Stomach (tissue), 9 donors: ENCODE data around the gene SNRNP70. TPM values are rescaled to one million over a fixed set of nuclear protein-coding genes. Genes with fewer than 3 reads are reported as not detected.
"Not testable (repeated sequence)": the region's sequence is repeated elsewhere in the genome, so short reads cannot be mapped to it uniquely, and the experiment has no call there.

Source experiments
- DNase-seq, 2 donors: peaks; one replicate each; pipeline versions ENCODE4 v3.0.0 to v3.0.0-alpha.2; 2013 to 2019
- H3K27ac ChIP-seq, 5 donors: fragments of 200-600 bp in 4 of 5; sonication (generic) in 4 of 5; one replicate each; pipeline ENCODE4 v1.5.1; 2013 to 2019; ENCODE audit warnings: mild to moderate bottlenecking in 1 of 5, moderate library complexity in 1 of 5
- H3K27me3 ChIP-seq, 3 donors: fragments of 200-600 bp; sonication (generic); one replicate each; pipeline ENCODE4 v1.5.1; 2017 to 2019; ENCODE audit warnings: mixed run types in 1 of 3
- H3K36me3 ChIP-seq, 4 donors: fragments of 200-600 bp; sonication (generic); 1 replicate in 3 of 4; 2 replicates in 1 of 4; pipeline ENCODE4 v1.5.1; 2016 to 2019
- H3K4me1 ChIP-seq, 4 donors: fragments of 200-600 bp; sonication (generic); one replicate each; pipeline ENCODE4 v1.5.1; 2016 to 2019
- H3K4me3 ChIP-seq, 4 donors: fragments of 200-600 bp; sonication (generic) in 3 of 4; one replicate each; pipeline ENCODE4 v1.5.1; 2016 to 2019; ENCODE audit warnings: mild to moderate bottlenecking in 1 of 4
- H3K9me3 ChIP-seq, 4 donors: fragments of 200-600 bp; sonication (generic); one replicate each; pipeline ENCODE4 v1.5.1; 2016 to 2019
- EP300 ChIP-seq: sonication (generic); formaldehyde crosslinking; IDR thresholded peaks from one replicate; pipeline ENCODE4 v1.6.1; 2017; ENCODE audit warnings: antibody characterized with exemption
- POLR2A ChIP-seq, 4 donors: fragments of 450-650 bp; IDR thresholded peaks; one replicate each; pipeline ENCODE4 v1.6.1; 2016; ENCODE audit warnings: antibody characterized with exemption in 4 of 4, control low read depth in 2 of 4, mild to moderate bottlenecking in 1 of 4, moderate library complexity in 1 of 4
- POLR2AphosphoS5 ChIP-seq, 3 donors: sonication (generic); formaldehyde crosslinking; IDR thresholded peaks; one replicate each; pipeline ENCODE4 v1.6.1; 2016; ENCODE audit warnings: antibody characterized with exemption in 3 of 3
- WGBS, 5 donors: extraction: QIAGEN DNeasy Blood & Tissue Kit in 3 of 5; methylation state at CpG; one replicate each; pipeline versions ENCODE4 v1.1.5 to v1.1.7; 2013 to 2018; 5-methylcytosine and 5-hydroxymethylcytosine counted together
- intact Hi-C: fragments of 100-400 bp; cut with DNase I; formaldehyde crosslinking; loops from one replicate; pipeline ENCODE4 v1.15.1; 2023; ENCODE audit warnings: low total_unique reads
- polyA plus RNA-seq, 3 donors: library from polyadenylated mRNA; stranded (reverse); fragments of 200-250 nt; gene quantifications; one replicate each; pipeline ENCODE4 v1.2.3, GENCODE V29; 2013
- total RNA-seq, 5 donors: library from RNA; depleted of rRNA; stranded (reverse); fragments of >200 nt; gene quantifications; one replicate each; pipeline versions ENCODE4 v1.1.0 to v1.2.3, GENCODE V29; 2014 to 2016
- TF ChIP-seq, protein P1 (sequence below), 7 experiments: fragments of 450-650 bp in 4 of 7; fragments of 200-600 bp in 3 of 7; sonication (generic) in 3 of 7; IDR thresholded peaks; one replicate each; pipeline ENCODE4 v1.5.1; 2016 to 2019; ENCODE audit warnings: antibody characterized with exemption in 7 of 7, control low read depth in 2 of 7, mild to moderate bottlenecking in 1 of 7
- donor health status: healthy with polysubstance abuse.
- donor health status: Bipolar disorder and iron deficiency.
- donor health status: healthy.

Gene SNRNP70
- total and polyA plus RNA-seq, 8 donors, result 163 to 3,365 (median 222) TPM

DNA sequence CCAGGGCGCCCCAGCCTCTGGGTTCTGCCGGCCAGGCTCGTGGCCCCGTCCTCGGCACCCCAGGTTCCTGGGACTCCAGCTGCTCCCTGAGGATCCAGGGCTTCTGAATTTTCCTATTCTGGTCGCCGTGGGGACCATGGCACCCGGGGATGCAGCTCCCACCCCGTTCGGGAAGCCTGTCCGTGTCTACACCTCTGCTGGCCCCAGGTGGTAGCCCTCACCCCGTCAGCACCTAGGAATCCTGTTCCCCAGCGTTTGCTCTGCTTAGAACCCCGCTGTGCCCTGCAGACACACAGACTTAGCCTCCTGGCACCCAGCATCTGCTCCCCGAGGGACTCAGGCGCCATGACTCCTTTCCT is 35.1 kb downstream of the SNRNP70 start:
- DNase-seq, result no peak
- peaks cover 0 to 18% (median 9%) of the 10 kb centered on the region in 3 donors for H3K27me3 ChIP-seq
- peaks cover 29 to 38% (median 32%) of the 10 kb centered on the region in 4 donors for H3K4me1 ChIP-seq
- peak overlapping the region; percentile 60 to 66 (median 64) for H3K4me3 ChIP-seq
- H3K9me3 ChIP-seq, result no peaks in the 10 kb centered on the region
- intact Hi-C loops, result no loop called here
- 13 to 23% (median 17%) methylated on average over 10 to 16 of the region's 16 CpGs for WGBS, 5 donors
- H3K36me3 ChIP-seq, result no peaks in the 10 kb centered on the region
- H3K27ac ChIP-seq, result peak overlapping the region in 1 of 5 donors; percentile 96
- TF ChIP-seq POLR2A (IDR thresholded peaks at IDR 0.05) (no peak), POLR2AphosphoS5 (IDR thresholded peaks at IDR 0.05) (no peak), EP300 (no peak)
- TF ChIP-seq, protein P1, sequence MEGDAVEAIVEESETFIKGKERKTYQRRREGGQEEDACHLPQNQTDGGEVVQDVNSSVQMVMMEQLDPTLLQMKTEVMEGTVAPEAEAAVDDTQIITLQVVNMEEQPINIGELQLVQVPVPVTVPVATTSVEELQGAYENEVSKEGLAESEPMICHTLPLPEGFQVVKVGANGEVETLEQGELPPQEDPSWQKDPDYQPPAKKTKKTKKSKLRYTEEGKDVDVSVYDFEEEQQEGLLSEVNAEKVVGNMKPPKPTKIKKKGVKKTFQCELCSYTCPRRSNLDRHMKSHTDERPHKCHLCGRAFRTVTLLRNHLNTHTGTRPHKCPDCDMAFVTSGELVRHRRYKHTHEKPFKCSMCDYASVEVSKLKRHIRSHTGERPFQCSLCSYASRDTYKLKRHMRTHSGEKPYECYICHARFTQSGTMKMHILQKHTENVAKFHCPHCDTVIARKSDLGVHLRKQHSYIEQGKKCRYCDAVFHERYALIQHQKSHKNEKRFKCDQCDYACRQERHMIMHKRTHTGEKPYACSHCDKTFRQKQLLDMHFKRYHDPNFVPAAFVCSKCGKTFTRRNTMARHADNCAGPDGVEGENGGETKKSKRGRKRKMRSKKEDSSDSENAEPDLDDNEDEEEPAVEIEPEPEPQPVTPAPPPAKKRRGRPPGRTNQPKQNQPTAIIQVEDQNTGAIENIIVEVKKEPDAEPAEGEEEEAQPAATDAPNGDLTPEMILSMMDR (IDR thresholded peaks at IDR 0.05), result no peak

DNA sequence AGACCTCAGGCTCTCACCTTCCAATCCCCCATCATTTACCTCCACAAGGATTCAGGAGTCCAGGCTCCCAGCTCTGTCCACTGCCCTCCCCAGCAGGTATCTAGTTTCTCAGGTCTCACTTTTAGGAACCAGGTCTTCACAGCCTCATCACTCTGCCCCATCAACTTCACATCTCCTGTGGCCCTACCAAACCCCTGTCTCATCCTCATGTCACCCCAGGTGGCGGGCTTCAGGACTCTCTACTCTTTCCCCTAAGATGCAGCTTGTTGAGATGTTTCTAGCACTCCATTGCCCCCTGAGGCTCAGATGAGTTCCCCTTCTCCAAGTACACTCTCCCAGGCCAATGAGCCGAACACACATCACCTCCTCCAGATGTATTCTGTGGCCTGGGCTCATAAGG is 35.6 kb downstream of the SNRNP70 start:
- TF ChIP-seq POLR2AphosphoS5 (IDR thresholded peaks at IDR 0.05) (no peak), EP300 (no peak), POLR2A (IDR thresholded peaks at IDR 0.05) (no peak)
- TF ChIP-seq, protein P1 (IDR thresholded peaks at IDR 0.05), result no peak
- Histone ChIP-seq H3K4me1 (peaks cover 29 to 37% (median 32%) of the 10 kb centered on the region in 4 donors), H3K9me3 (no peaks in the 10 kb centered on the region)

DNA sequence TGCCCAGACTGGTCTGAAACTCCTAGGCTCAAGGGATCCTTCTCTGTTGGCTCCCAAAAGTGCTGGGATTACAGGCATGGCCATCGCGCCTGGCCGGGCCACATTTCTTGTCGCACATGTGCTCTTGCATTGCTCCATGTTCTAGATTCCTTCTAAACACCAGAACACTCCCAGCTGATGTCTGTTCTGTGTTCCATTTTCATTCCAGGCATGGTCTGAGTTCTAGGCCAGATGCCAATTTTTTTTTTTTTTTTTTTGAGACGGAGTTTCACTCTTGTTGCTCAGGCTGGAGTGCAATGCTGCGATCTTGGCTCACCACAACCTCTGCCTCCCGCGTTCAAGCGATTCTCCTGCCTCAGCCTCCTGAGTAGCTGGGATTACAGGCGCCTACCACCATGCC is 36.6 kb downstream of the SNRNP70 start:
- intact Hi-C loops, DNase-seq: not testable (repeated sequence)
- WGBS, 5 donors, result 72 to 79% (median 78%) methylated on average over 10 of the region's 10 CpGs

More for the DNA sequence above, 35.6 kb downstream of the SNRNP70 start:
- 83 to 95% (median 93%) methylated on average over 2 of the region's 2 CpGs for WGBS, 5 donors
- Histone ChIP-seq H3K36me3 (no peaks in the 10 kb centered on the region), H3K27me3 (peaks cover 0 to 18% (median 9%) of the 10 kb centered on the region in 3 donors), H3K27ac (no peak overlapping the region), H3K4me3 (no peak overlapping the region)
- intact Hi-C loops, result no loop called here
- no peak for DNase-seq

DNA sequence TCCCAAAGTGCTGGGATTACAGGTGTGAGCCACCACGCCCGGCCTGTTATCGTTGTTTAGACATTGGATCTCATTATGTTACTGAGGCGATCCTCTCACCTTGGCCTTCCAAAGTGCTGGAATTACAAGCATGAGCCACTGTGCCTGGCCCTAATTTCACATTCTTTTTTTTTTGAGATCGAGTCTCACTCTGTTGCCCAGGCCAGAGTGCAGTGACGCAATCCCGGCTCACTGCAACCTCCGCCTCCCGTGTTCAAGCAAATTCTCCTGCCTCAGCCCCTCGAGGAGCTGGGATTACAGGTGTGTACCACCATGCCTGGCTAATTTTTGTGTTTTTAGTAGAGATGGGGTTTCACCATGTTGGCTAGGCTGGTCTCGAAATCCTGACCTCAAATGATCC is 38.0 kb downstream of the SNRNP70 start:
- intact Hi-C loops, DNase-seq, H3K4me3 ChIP-seq, H3K27ac ChIP-seq, H3K36me3 ChIP-seq, H3K9me3 ChIP-seq: not testable (repeated sequence)
- Histone ChIP-seq H3K27me3 (peaks cover 0 to 18% (median 9%) of the 10 kb centered on the region in 3 donors), H3K4me1 (peaks cover 26 to 37% (median 32%) of the 10 kb centered on the region in 4 donors)
- WGBS, 5 donors, result 86 to 93% (median 91%) methylated on average over 11 of the region's 11 CpGs

More for the DNA sequence above, 36.6 kb downstream of the SNRNP70 start:
- not testable (repeated sequence) for H3K27ac ChIP-seq, H3K36me3 ChIP-seq, H3K9me3 ChIP-seq, H3K4me3 ChIP-seq
- Histone ChIP-seq H3K27me3 (peaks cover 0 to 18% (median 9%) of the 10 kb centered on the region in 3 donors), H3K4me1 (peaks cover 29 to 37% (median 32%) of the 10 kb centered on the region in 4 donors)

DNA sequence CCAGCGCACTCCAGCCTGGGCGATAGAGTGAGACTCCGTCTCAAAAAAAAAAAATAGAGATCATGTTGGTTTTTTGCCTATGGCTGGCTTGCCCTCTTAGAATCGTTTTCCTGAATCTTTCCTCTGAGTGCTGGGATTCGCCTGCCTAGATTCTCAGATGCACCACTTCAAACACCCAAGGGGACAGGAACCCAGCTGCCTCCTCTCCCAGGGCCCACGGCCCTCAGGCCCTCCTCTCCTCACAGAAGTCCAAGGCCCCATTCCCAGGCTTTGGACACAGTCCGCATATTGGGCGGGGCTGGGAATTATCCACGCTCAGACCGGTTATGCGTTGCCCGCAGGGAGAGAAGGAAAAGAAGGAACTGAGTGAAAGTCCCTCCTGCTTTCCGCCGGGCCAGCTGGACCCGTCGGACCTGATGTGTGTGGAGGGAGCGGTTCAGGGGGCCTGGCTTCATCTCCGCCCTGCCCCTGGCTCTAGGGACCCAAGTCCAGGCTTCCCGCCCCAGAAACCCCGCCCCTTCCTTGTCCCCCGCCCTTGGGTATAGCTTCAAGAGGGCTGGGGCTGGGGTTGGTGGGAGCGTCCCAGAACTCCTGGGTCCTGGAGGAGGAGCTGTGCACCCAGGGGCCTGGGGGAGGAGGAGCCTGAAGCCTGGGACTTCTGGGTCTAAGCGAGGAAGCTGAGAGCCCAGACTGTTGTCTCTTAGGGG is 39.9 kb downstream of the SNRNP70 start:
- H3K36me3 ChIP-seq, result no peaks in the 10 kb centered on the region
- H3K4me3 ChIP-seq, result no peak overlapping the region
- peaks cover 16 to 34% (median 21%) of the 10 kb centered on the region in 4 donors for H3K4me1 ChIP-seq
- 20 to 38% (median 28%) methylated on average over 18 to 23 of the region's 23 CpGs for WGBS, 5 donors
- H3K27ac ChIP-seq, result no peak overlapping the region
- H3K27me3 ChIP-seq, result peaks cover 0 to 8% (median 4%) of the 10 kb centered on the region in 3 donors
- TF ChIP-seq POLR2A (IDR thresholded peaks at IDR 0.05) (no peak), POLR2AphosphoS5 (IDR thresholded peaks at IDR 0.05) (no peak), EP300 (no peak)
- TF ChIP-seq, protein P1 (IDR thresholded peaks at IDR 0.05), result no peak
- intact Hi-C loops, result no loop called here
- H3K9me3 ChIP-seq, result no peaks in the 10 kb centered on the region
- DNase-seq, result peak in 1 of 2 donors; percentile 86
